HCT116 (cell line): ENCODE data around the gene INSR. TPM values are rescaled to one million over a fixed set of nuclear protein-coding genes. Genes with fewer than 3 reads are reported as not detected.

Experiments used
- ATAC-seq: fragments of 200-7000 bp; cut with Tn5 transposase; 2 replicates; pipeline ENCODE4 v1.9.1; 2020; ENCODE audit warnings: mild to moderate bottlenecking, moderate library complexity
- BruUV-seq: library from RNA; stranded (reverse); fragments of 400-500 nt; replicated peaks from 2 replicates; lab custom pipeline; 2021; lab: Mats Ljungman, UMichigan
- CTCF ChIA-PET: fragments of 300-600 bp; sonication (Branson Sonifier 250); formaldehyde crosslinking; loops from one replicate; lab custom pipeline; 2021; ENCODE audit warnings: antibody characterized with exemption; lab: Charles Lee
- POLR2A ChIA-PET: fragments of 300-600, 350-600 bp; sonication (Branson Sonifier 250); formaldehyde crosslinking; loops from one replicate; lab custom pipeline; 2021; ENCODE audit warnings: antibody characterized with exemption; lab: Charles Lee
- RAD21 ChIA-PET, 2 experiments: fragments of 300-600 bp; sonication (Branson Sonifier 250); formaldehyde crosslinking; loops; one replicate each; lab custom pipeline; 2023; ENCODE audit warnings: low total read pairs in 2 of 2; ENCODE audit not compliant: uncharacterized antibody in 2 of 2, unreplicated experiment in 2 of 2, low non-redundant PET in 1 of 2; lab: Charles Lee
- DNase-seq: peaks from one replicate; pipeline ENCODE4 v3.0.0-alpha.2; 2010; ENCODE audit warnings: low read depth, low spot score
- H2AFZ ChIP-seq: fragments of 200-600 bp; shearing (Covaris generic), sonication (generic); 2 replicates; pipeline ENCODE4 v1.6.1; 2017; ENCODE audit warnings: low read depth, mixed run types, mixed read lengths, antibody characterized with exemption, low read length; ENCODE audit not compliant: poor library complexity, severe bottlenecking
- H3K27ac ChIP-seq: 2 replicates; pipeline ENCODE4 v1.5.1; 2012; ENCODE audit warnings: low read depth, low read length
- H3K27me3 ChIP-seq: fragments of 200-600 bp; sonication (generic); 2 replicates; pipeline ENCODE4 v1.6.1; 2016; ENCODE audit warnings: mixed run types, low read length, mixed read lengths; ENCODE audit not compliant: insufficient read depth
- H3K36me3 ChIP-seq, 2 experiments: fragments of 200-500 bp in 1 of 2; fragments of 200-600 bp in 1 of 2; sonication (Bioruptor generic) in 1 of 2; sonication (generic) in 1 of 2; 2 replicates each; pipeline versions ENCODE4 v1.5.1 to v1.6.1; 2014 to 2016; ENCODE audit warnings: low read length in 2 of 2, inconsistent platforms in 1 of 2, mixed read lengths in 1 of 2, mixed run types in 1 of 2; ENCODE audit not compliant: insufficient read depth in 2 of 2, control insufficient read depth in 1 of 2
- H3K4me1 ChIP-seq, 2 experiments: fragments of 200-600 bp in 1 of 2; sonication (generic) in 1 of 2; 2 replicates each; pipeline versions ENCODE4 v1.5.1 to v1.6.1; 2012 to 2017; ENCODE audit warnings: low read length in 2 of 2, inconsistent platforms in 1 of 2, mild to moderate bottlenecking in 1 of 2, mixed read lengths in 1 of 2, mixed run types in 1 of 2, moderate library complexity in 1 of 2; ENCODE audit not compliant: insufficient read depth in 2 of 2, control insufficient read depth in 1 of 2
- H3K4me2 ChIP-seq: fragments of 200-600 bp; sonication (generic); 2 replicates; pipeline ENCODE4 v1.6.1; 2017; ENCODE audit warnings: mixed run types, low read length, mixed read lengths
- H3K4me3 ChIP-seq, 2 experiments: fragments of 200-600 bp in 1 of 2; sonication (generic) in 1 of 2; replicated peaks in 1 of 2; 2 replicates each; pipeline ENCODE4 v1.5.1; 2011 to 2016; ENCODE audit warnings: low read length in 2 of 2, control low read depth in 1 of 2, low read depth in 1 of 2, mild to moderate bottlenecking in 1 of 2, mixed read lengths in 1 of 2, mixed run types in 1 of 2
- H3K79me2 ChIP-seq: fragments of 200-600 bp; sonication (generic); 2 replicates; pipeline ENCODE4 v1.6.1; 2017; ENCODE audit warnings: mild to moderate bottlenecking, mixed run types, low read length, moderate library complexity, mixed read lengths; ENCODE audit not compliant: insufficient read depth
- H3K9ac ChIP-seq: fragments of 200-600 bp; sonication (generic); 2 replicates; pipeline ENCODE4 v1.6.1; 2016; ENCODE audit warnings: low read length, mixed read lengths
- H3K9me2 ChIP-seq: fragments of 200-600 bp; sonication (generic), shearing (Covaris generic); 2 replicates; pipeline ENCODE4 v1.6.1; 2017; ENCODE audit warnings: mixed run types, mild to moderate bottlenecking, moderate library complexity; ENCODE audit not compliant: insufficient read depth
- H3K9me3 ChIP-seq, 2 experiments: fragments of 200-500 bp in 1 of 2; fragments of 200-600 bp in 1 of 2; sonication (Bioruptor generic) in 1 of 2; sonication (generic) in 1 of 2; 2 replicates each; pipeline ENCODE4 v1.6.1; 2014 to 2017; ENCODE audit warnings: low read length in 2 of 2, mixed read lengths in 2 of 2, inconsistent platforms in 1 of 2, low read depth in 1 of 2, mild to moderate bottlenecking in 1 of 2, mixed run types in 1 of 2, moderate library complexity in 1 of 2; ENCODE audit not compliant: control insufficient read depth in 1 of 2, insufficient read depth in 1 of 2
- H4K20me1 ChIP-seq: fragments of 200-600 bp; sonication (generic), shearing (Covaris generic); 2 replicates; pipeline ENCODE4 v1.6.1; 2017; ENCODE audit warnings: mixed run types, mild to moderate bottlenecking, moderate library complexity; ENCODE audit not compliant: insufficient read depth
- CBX3 ChIP-seq: IDR thresholded peaks from 2 replicates; pipeline ENCODE4 v1.6.1; 2012; ENCODE audit warnings: low read depth
- EGR1 ChIP-seq: IDR thresholded peaks from 2 replicates; pipeline ENCODE4 v1.6.1; 2012; ENCODE audit warnings: low read depth
- ELF1 ChIP-seq: IDR thresholded peaks from 2 replicates; pipeline ENCODE4 v1.6.1; 2012; ENCODE audit warnings: low read depth, borderline replicate concordance
- EZH2 ChIP-seq: fragments of 200-600 bp; sonication (generic); IDR thresholded peaks from 2 replicates; pipeline ENCODE4 v1.6.1; 2017; ENCODE audit warnings: antibody characterized with exemption, mixed run types
- FOSL1 ChIP-seq: IDR thresholded peaks from 2 replicates; pipeline ENCODE4 v1.6.1; 2012; ENCODE audit warnings: low read depth
- JUND ChIP-seq: IDR thresholded peaks from 2 replicates; pipeline ENCODE4 v1.6.1; 2012
- MAX ChIP-seq: IDR thresholded peaks from 2 replicates; pipeline ENCODE4 v1.6.1; 2012
- RAD21 ChIP-seq: IDR thresholded peaks from 2 replicates; pipeline ENCODE4 v1.6.1; 2012; ENCODE audit warnings: low read depth, mild to moderate bottlenecking
- REST ChIP-seq: IDR thresholded peaks from 2 replicates; pipeline ENCODE4 v1.6.1; 2012; ENCODE audit warnings: low read depth
- SIN3A ChIP-seq: IDR thresholded peaks from 2 replicates; pipeline ENCODE4 v1.6.1; 2012; ENCODE audit warnings: low read depth
- SP1 ChIP-seq: IDR thresholded peaks from 2 replicates; pipeline ENCODE4 v1.6.1; 2012; ENCODE audit warnings: low read depth
- YY1 ChIP-seq: IDR thresholded peaks from 2 replicates; pipeline ENCODE4 v1.6.1; 2011; ENCODE audit warnings: low read length, low read depth, moderate library complexity, mild to moderate bottlenecking; ENCODE audit not compliant: insufficient replicate concordance; ENCODE audit errors: extremely low read depth
- ZFX ChIP-seq: fragments of 450-650 bp; IDR thresholded peaks from 2 replicates; pipeline ENCODE4 v1.6.1; 2017
- intact Hi-C: fragments of 100-400 bp; cut with micrococcal nuclease; formaldehyde crosslinking; loops from 2 replicates; pipeline ENCODE4 v1.10.0; 2022
- total RNA-seq: library from RNA; stranded (reverse); gene quantifications from one replicate; pipeline ENCODE4 v1.2.1, GENCODE V29; 2021; ENCODE audit not compliant: unreplicated experiment

INSR gene
- total RNA-seq, 1 experiment from 2014 or later: 25.4 TPM

- H3K9me3 ChIP-seq: no peaks in the 10 kb centered on the region
- ATAC-seq (no peak), DNase-seq (no peak)
- no peaks in the 10 kb centered on the region for H4K20me1 ChIP-seq
- no peaks in the 10 kb centered on the region for H3K9me2 ChIP-seq
- no peaks in the 10 kb centered on the region for H3K27me3 ChIP-seq
- CTCF ChIA-PET: interaction anchor here (0.6 to 1.1 kb wide), 2 partner anchors 151 to 598 kb away, joined by 3 read pairs; no protein-coding TSS in a partner anchor
- H2AFZ ChIP-seq: no peak overlapping the region
- H3K9ac ChIP-seq: no peak overlapping the region
- peak overlapping the region; percentile 75; the same call in 1 of the 2 replicates for H3K27ac ChIP-seq
- no peaks in the 10 kb centered on the region for H3K79me2 ChIP-seq
- no peak overlapping the region for H3K4me3 ChIP-seq
- H3K4me2 ChIP-seq: peak overlapping the region; percentile 96
- no peak for TF ChIP-seq SIN3A
- TF ChIP-seq CBX3: no peak
- no peak for TF ChIP-seq YY1
- BruUV-seq: no TSS peak
- POLR2A ChIA-PET: interaction anchor here (0.6 kb wide), 1 partner anchor 55 kb away, joined by 3 read pairs; no protein-coding TSS in a partner anchor
- no peaks in the 10 kb centered on the region for H3K36me3 ChIP-seq
- intact Hi-C loops: no loop called here
- RAD21 ChIA-PET: interaction anchor here in 1 of 2 experiments (0.6 kb wide), 1 partner anchor 57 kb away, joined by 4 read pairs; no protein-coding TSS in a partner anchor
- H3K4me1 ChIP-seq: peaks cover 25 to 47% of the 10 kb centered on the region in 2 experiments
Measured at GRCh38 chr19:7200736-7201135, 93.5 kb downstream of the INSR start.

- peak overlapping the region; percentile 96 for H3K4me2 ChIP-seq
- H4K20me1 ChIP-seq: no peaks in the 10 kb centered on the region
- ChIA-PET CTCF (no interaction called here), POLR2A (interaction anchor here (1.6 kb wide), 1 partner anchor 94 kb away, joined by 13 read pairs; the partner anchor contains the start of gene INSR), RAD21 (interaction anchor here in 1 of 2 experiments (0.6 kb wide), 1 partner anchor 57 kb away, joined by 4 read pairs; no protein-coding TSS in a partner anchor)
- no peaks in the 10 kb centered on the region for H3K9me3 ChIP-seq
- peak overlapping the region; percentile 84 for H3K9ac ChIP-seq
- DNase-seq: peak; percentile 50
- no peaks in the 10 kb centered on the region for H3K79me2 ChIP-seq
- intact Hi-C loops: no loop called here
- H3K4me3 ChIP-seq: peak overlapping the region; percentile 16 to 76
- peak overlapping the region; percentile 32 for H2AFZ ChIP-seq
- no peaks in the 10 kb centered on the region for H3K9me2 ChIP-seq
- H3K27me3 ChIP-seq: no peaks in the 10 kb centered on the region
- peak overlapping the region; percentile 75 for H3K27ac ChIP-seq
- ATAC-seq: peak; percentile 17; the same call in 1 of the 2 replicates
- no peaks in the 10 kb centered on the region for H3K36me3 ChIP-seq
- TF ChIP-seq CBX3 (peak; percentile 77), EZH2 (no peak), JUND (peak; percentile 56; the same call in 1 of the 2 replicates), SP1 (peak; percentile 56), ELF1 (no peak), MAX (peak; percentile 47), RAD21 (peak; percentile 13; the same call in 1 of the 2 replicates), EGR1 (peak; percentile 31; the same call in 1 of the 2 replicates), ZFX (no peak), FOSL1 (peak; percentile 53; the same call in 1 of the 2 replicates), REST (no peak)
- H3K4me1 ChIP-seq: peaks cover 25 to 47% of the 10 kb centered on the region in 2 experiments
- no TSS peak for BruUV-seq
Measured at GRCh38 chr19:7199613-7200533, 94.3 kb downstream of the INSR start.
